T47D (cell line): Measurements from ENCODE around the gene FGFR2.
A peak's percentile ranks its signal among the peaks of the same experiment; 100 is the strongest.

Experiments used
- DNase-seq, 2 experiments: peaks; one replicate each; pipeline versions ENCODE4 v3.0.0 to v3.0.0-alpha.2; 2011 to 2012; ENCODE audit warnings: low read depth in 1 of 2, low spot score in 1 of 2
- JUND ChIP-seq: IDR thresholded peaks from 2 replicates; pipeline ENCODE4 v1.6.1; 2012; ENCODE audit warnings: low read depth
- in situ Hi-C: cut with HindIII; loops from 2 replicates; pipeline ENCODE4 v1.10.0; 2016; ENCODE audit warnings: low sequenced_read_pairs, low pct_unique_long_range_greater_than_20kb

Gene FGFR2

GRCh38 chr10:121618906-121619305, 20.7 kb upstream of the FGFR2 start:
- no peak for DNase-seq
- in situ Hi-C loops = no loop called here
- no peak for TF ChIP-seq JUND

GRCh38 chr10:121617176-121617575, 18.9 kb upstream of the FGFR2 start:
- in situ Hi-C loops = no loop called here
- TF ChIP-seq JUND = no peak
- no peak for DNase-seq

- DNase-seq = no peak
- in situ Hi-C loops = no loop called here
These were observed 18.0 kb upstream of the FGFR2 start for GRCh38 chr10:121616291-121616690.

GRCh38 chr10:121615836-121616235, 17.6 kb upstream of the FGFR2 start:
- in situ Hi-C loops = no loop called here
- no peak for TF ChIP-seq JUND
- DNase-seq = no peak

More at GRCh38 chr10:121616291-121616690, 18.0 kb upstream of the FGFR2 start:
- TF ChIP-seq JUND = no peak

- no peak for TF ChIP-seq JUND
- in situ Hi-C loops = no loop called here
- no peak for DNase-seq
These were observed 17.2 kb upstream of the FGFR2 start for GRCh38 chr10:121615435-121615793.

GRCh38 chr10:121614613-121615434, 16.6 kb upstream of the FGFR2 start:
- no peak for TF ChIP-seq JUND
- in situ Hi-C loops = no loop called here
- DNase-seq = no peak

- in situ Hi-C loops = no loop called here
- TF ChIP-seq JUND = no peak
- DNase-seq = no peak
These were observed 15.2 kb upstream of the FGFR2 start for GRCh38 chr10:121613456-121613855.

- no peak for DNase-seq
- TF ChIP-seq JUND = no peak
- in situ Hi-C loops = no loop called here
These were observed 13.3 kb upstream of the FGFR2 start for GRCh38 chr10:121611393-121612159.

GRCh38 chr10:121610798-121611323, 12.6 kb upstream of the FGFR2 start:
- in situ Hi-C loops = no loop called here
- no peak for TF ChIP-seq JUND
- DNase-seq = no peak

GRCh38 chr10:121609426-121610380, 11.5 kb upstream of the FGFR2 start:
- TF ChIP-seq JUND = no peak
- DNase-seq = no peak
- in situ Hi-C loops = no loop called here

- DNase-seq = peak; percentile 31 to 62
- in situ Hi-C loops = no loop called here
These were observed 10.4 kb upstream of the FGFR2 start for GRCh38 chr10:121608469-121609190.

More at GRCh38 chr10:121608469-121609190, 10.4 kb upstream of the FGFR2 start:
- no peak for TF ChIP-seq JUND
